Stimulated activated CD4-positive, alpha-beta T cell treated with anti-CD3 and anti-CD28 coated beads, Interleukin-2, amount 100 ng/mL, for 4 hours (primary cell): ENCODE data around the gene IQCC.
A peak's percentile ranks its signal among the peaks of the same experiment; 100 is the strongest.
"Not testable (repeated sequence)": the region's sequence is repeated elsewhere in the genome, so short reads cannot be mapped to it uniquely, and the experiment has no call there.

Experiments used
- DNase-seq: peaks from one replicate; pipeline ENCODE4 v3.0.0-alpha.2; 2020; ENCODE audit warnings: low read depth

Gene IQCC

DNA sequence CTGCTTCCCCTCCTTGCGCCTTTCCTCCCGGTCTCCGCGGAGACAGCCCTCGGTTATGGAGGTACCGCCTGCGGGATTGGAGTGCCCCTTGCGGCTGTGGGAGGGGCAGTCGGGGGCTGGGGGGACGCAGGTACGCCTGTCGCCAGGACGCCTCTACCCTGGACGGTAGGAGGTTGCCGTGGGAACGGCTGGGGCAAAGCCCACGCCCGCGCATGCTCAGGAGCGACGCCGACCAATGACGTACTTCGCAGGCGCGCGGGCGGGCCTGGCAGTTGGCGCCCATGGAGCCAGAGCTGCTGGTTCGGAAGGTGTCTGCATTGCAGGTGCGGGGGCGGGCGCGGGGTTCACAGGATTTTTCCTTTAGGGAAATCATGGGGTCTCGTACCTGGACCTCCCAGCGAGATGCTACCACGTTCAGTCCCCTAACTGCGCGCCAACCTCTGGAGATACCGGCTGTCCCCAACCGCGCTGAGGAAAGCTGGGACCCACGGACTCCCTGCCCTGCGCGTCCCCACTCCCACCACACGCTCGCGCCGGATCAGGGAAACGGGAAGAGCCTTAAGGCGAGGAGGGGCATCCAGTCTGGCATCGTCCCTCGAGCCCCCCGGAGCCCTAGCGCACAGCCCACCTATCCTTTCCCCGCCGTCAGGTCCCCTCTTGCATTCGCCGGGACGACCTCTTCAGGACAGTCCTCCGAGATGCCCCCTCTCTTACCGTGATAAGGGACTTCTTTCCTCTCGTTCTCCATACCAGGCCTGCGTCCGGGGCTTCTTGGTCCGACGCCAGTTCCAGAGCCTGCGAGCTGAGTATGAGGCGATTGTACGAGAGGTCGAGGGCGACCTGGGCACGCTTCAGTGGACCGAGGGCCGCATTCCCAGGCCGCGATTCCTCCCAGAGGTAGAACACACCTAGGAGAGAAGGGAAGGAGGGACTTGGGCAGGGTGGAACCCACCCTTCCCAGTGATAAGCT is at the start of gene IQCC:
TSS of gene IQCC (plus strand) at position 271 of the 970 bp plus-strand sequence. CDS start at position 282, 11 bp downstream.
- DNase-seq, result peak; percentile 78

GRCh38 chr1:32159189-32159588 is 46.3 kb upstream of the IQCC start:
- no peak for DNase-seq

- no peak for DNase-seq
Observed at GRCh38 chr1:32163405-32163804, 42.1 kb upstream of the IQCC start.

DNA sequence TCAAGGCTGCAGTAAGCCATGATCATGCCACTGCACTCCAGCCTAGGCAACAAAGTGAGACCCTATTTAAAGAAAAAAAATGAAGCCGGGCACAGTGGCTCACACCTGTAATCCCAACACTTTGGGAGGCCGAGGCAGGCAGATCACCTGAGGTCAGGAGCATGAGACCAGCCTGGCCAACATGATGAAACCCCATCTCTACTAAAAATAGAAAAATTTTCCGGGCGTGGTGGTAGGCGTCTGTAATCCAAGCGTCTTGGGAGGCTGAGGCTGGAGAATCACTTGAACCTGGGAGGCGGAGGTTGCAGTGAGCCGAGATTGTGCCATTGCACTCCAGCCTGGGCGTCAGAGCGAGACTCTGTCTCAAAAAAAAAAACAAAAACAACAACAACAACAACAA is 39.8 kb upstream of the IQCC start:
- DNase-seq, result not testable (repeated sequence)

DNA sequence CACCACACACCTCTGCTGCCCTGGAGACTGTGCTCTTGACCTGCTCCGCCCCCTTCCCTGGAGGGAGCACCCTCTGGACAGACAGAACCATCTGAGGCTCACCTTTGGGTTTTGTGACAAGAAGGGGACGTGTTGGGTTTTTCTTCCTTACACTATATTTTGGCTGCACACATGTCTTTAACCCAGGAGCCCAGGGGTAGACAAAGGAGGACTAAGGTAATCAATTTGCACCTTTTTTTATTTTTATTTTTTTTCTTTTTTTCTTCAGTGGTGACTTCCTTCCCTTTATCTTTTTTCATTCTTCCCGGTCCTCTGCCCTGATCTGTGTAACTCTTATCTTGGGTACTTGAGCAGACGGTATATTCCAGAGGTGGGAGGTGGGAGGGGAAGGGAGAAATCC is 34.5 kb upstream of the IQCC start:
- no peak for DNase-seq

DNA sequence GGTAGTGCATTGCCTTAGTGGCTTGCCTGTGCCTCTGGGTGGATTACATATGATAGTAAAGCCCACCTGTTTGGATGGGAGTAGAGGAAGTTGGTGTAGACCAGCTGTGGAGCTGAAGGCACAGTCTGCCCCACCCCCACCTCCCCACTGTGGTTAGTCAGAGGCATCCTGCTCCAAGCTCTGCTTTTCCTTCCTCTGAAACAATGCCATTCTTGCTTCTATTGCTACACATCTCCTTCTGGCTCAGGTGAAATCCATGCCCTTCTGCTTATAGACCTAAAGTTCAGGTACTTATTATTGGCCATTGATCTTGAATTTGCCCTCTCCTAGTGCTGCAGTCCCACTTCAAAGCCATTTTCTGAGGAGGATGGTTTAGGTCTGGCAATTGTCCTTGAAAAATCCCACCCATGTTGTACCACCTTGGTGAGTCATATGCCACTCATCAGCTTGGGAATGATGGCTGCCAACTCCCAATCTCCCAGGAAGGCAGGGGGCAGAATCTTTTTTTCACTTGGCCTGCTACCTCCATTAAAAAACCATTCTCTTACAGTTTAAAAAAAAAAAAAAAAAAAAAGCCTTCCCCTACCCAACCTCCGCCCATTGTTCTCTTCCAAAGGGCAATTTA is 32.7 kb upstream of the IQCC start:
- no peak for DNase-seq

- DNase-seq, result no peak
Observed at GRCh38 chr1:32178380-32179192, 26.9 kb upstream of the IQCC start.

GRCh38 chr1:32179193-32179442 is 26.4 kb upstream of the IQCC start:
- no peak for DNase-seq

DNA sequence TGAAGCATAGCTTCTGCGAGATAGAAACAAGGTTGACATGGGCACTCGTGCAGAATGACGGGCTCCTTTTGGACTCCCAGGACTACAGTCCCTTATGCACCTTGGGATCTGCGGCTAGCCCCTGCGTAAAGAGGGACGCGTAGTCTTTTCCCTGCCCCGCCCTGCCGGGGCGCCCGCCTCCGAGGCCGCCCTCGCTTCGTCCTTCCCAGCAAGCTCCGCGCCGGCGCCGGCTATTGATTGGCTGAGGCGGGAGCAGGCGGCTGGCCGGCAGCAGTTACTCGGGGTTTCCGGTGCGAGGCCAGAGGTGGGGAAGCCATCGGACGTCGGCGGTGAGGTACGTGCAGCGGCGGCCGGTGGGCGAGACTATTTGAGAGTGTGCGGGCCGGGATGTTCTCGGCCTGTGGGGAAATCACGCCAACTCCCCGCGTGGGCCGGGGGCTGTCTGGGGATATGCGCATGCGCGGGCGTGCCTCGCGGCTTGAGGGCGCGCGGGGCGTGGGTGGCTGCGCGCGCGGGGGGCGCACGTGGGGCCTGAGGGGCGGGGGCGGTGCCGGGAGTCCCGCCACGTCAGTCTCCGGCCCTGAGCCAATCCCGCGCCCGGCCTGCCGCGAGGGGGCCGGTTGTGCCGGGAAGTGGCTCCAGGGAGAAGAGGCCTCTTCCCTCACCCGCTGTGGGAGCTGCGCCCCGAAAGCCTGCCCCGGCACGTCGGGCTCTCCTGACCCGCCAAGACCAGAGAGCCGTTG is 25.9 kb upstream of the IQCC start, which contains the start of gene TXLNA:
TSS of gene TXLNA (plus strand) at position 233 of the 743 bp plus-strand sequence. CDS start 671 bp downstream, outside the sequence.
- DNase-seq, result peak; percentile 85

DNA sequence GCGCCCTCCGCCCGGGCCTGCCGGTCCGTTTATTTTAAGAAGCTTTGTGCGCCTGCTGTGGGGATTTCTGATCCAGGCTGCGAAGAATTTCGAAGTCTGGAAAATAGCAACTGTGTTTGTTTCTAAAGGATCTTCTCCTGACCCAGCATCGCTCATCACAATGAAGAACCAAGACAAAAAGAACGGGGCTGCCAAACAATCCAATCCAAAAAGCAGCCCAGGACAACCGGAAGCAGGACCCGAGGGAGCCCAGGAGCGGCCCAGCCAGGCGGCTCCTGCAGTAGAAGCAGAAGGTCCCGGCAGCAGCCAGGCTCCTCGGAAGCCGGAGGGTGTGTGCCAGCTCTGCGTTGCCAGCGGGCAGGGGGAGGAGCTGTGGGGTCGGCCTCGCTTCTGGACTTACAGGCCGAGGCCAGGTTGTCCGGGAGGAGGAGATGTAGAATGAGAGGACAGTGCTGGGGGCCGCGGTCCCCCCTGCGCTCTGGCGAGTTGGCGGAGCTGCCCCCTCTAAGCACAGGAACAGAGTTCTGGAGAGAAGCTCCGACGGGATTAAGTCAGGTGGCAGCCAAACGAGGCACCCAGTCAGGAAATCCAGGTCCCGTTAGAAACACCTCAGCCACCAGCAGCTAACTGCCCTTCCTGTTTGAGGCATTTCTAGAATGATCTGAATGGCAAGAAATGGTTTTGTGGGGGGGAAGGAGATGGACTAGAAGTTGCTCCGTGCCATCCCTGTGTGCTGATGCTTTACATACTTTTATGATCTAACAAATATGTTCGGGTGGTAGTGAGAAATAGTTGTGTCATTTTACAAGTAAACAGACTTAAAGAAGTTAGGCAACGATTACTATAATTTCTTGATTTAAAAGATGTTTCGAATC is 25.0 kb upstream of the IQCC start:
- DNase-seq, result no peak

- DNase-seq, result no peak
Observed at GRCh38 chr1:32181065-32181464, 24.4 kb upstream of the IQCC start.

GRCh38 chr1:32181563-32181962 is 23.9 kb upstream of the IQCC start:
- DNase-seq, result no peak

- no peak for DNase-seq
Observed at GRCh38 chr1:32182060-32182459, 23.4 kb upstream of the IQCC start.

DNA sequence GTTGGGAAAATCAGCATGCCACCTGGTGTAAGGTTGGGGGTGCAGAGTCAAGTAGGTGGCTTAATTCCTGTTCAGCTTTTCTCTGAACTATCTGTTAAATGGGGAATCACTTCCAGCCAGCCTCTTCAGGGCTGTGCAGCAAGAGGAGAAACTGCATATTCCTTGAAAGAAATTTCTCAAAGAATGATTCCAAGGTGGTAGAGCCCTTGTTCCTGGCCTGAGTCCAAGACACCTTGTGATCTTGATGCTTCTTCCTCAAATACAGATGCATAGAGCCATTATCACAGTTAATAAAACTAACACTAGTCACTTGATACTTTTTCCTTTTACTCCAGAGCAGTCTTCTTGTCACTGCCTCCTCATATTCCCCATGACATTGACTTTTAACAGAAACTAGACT is 20.8 kb upstream of the IQCC start:
- no peak for DNase-seq

DNA sequence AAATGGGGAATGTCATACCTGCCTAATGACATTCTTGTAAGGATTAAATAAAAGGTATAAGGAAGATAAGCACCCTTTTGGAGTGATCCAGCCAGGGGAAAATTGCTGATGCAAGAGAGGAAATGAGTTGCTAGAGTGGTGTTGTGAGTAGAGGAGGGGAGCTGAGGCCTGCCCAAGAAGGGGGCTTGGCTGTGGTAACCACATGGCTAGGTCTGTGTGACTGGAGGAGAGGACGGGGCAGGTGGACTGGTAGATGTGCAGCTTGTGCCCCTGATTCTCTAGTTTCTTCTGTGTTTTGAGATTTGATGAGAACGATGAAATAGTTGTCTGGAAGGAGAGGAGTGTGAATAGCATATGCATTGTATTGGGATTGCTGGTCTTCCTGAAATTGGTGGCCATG is 19.4 kb upstream of the IQCC start:
- DNase-seq, result no peak

DNA sequence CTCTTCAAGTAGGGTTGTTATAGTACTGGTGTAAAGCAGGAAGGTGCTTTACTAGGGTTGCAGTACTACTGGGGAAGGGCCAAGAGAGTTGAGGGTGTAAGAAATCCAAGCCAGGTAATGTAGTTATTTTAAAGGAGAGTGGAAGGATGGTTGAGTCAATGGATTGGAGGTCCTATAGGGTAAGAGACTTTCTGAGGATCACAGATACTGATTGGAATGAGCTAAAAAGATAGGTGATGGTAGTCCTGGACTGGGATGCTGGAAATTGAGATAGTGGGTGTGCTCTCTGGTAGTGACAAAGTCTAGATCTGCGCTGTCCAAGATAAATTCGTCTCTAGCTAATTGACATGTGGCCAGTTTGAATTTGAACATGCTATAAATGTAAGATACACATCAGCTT is 19.0 kb upstream of the IQCC start:
- DNase-seq, result no peak

DNA sequence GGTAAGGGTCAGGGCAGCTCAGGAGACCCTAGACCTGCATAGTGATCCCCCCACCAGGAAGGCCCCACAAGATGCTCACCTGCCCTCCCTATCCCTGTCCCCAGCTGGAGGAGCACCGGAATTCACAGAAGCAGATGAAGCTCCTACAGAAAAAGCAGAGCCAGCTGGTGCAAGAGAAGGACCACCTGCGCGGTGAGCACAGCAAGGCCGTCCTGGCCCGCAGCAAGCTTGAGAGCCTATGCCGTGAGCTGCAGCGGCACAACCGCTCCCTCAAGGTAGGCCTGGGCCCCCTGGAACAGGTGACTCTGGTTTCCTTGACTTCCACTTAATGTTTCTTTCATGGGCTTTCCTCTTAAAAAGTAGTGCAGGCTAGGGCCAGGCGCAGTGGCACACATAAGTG is 17.6 kb upstream of the IQCC start:
- DNase-seq, result no peak

GRCh38 chr1:32192220-32192948 is 13.1 kb upstream of the IQCC start:
- no peak for DNase-seq

DNA sequence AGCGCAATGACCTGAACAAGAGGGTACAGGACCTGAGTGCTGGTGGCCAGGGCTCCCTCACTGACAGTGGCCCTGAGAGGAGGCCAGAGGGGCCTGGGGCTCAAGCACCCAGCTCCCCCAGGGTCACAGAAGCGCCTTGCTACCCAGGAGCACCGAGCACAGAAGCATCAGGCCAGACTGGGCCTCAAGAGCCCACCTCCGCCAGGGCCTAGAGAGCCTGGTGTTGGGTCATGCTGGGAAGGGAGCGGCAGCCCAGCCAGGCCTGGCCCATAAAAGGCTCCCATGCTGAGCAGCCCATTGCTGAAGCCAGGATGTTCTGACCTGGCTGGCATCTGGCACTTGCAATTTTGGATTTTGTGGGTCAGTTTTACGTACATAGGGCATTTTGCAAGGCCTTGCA is 10.5 kb upstream of the IQCC start:
- no peak for DNase-seq

- no peak for DNase-seq
Observed at GRCh38 chr1:32195531-32195930, 9.9 kb upstream of the IQCC start.
